ENCODE measurements around the gene PITPNM2.
A peak's percentile ranks its signal among the peaks of the same experiment; 100 is the strongest.

DNA sequence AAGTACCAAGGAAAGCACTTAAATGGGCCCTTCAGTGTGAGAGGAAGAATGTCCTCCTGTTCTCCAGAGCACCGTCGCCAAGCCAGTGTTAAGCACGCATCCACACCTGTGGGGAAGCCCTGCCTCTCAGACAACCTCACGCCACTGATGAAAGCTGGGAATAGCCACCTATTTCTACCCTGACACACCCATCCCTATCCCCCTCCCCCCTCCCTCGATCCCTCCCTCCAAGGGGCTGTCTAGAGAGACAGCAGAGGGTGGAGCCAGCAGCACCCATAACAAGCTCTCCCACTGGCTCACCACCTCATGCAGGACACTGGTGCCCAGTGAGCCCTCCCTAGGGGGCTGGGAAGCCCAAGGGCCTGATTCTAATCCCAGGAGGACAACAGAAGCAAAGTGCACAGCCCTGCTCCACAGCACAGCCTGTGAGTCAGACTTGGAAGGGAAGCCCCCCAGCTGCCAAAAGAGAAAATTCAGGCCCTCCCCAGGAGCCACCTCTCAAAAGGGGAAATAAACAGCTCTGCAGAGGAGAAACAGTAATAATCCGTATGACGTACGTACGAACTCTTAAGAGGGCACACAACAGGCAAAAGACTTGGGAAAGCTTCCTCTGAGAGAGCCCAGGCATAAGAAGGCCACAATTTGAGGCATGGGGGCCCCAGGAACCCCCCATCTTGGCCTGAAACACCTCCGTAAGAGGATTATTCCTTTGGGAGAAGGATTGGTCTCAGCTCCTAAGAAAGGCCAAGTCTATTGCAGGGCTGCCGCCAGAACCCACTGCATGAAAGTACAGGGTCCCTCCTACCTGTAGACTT lies 7.8 kb downstream of the PITPNM2 start:
- peak; percentile 42 for TF ChIP-seq CTCF (IDR thresholded peaks at IDR 0.05; ENCODE audit: low read depth, low read length)
- TF ChIP-seq, protein P1, sequence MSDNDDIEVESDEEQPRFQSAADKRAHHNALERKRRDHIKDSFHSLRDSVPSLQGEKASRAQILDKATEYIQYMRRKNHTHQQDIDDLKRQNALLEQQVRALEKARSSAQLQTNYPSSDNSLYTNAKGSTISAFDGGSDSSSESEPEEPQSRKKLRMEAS (IDR thresholded peaks at IDR 0.05; ENCODE audit: low read depth, low read length), result no peak
- TF ChIP-seq POLR2A (IDR thresholded peaks at IDR 0.05; ENCODE audit: extremely low read depth, insufficient read length), result no peak
- TF ChIP-seq MYC (IDR thresholded peaks at IDR 0.05; ENCODE audit: low read depth, low read length), result peak; percentile 41; the same call in 1 of the 2 replicates
